Vagina (tissue), 2 donors: ENCODE measurements around the gene MDFI. TPM values are rescaled to one million over a fixed set of nuclear protein-coding genes. Genes with fewer than 3 reads are reported as not detected.

ENCODE experiments used
- DNase-seq, 2 donors: peaks; one replicate each; pipeline ENCODE4 v3.0.0-alpha.2; 2017; ENCODE audit errors: extremely low spot score in 2 of 2
- H3K27ac ChIP-seq: fragments of 200-600 bp; sonication (generic); one replicate; pipeline ENCODE4 v1.5.1; 2019
- H3K27me3 ChIP-seq: fragments of 200-600 bp; sonication (generic); one replicate; pipeline ENCODE4 v1.5.1; 2019
- H3K36me3 ChIP-seq, 2 donors: fragments of 200-600 bp; sonication (generic); one replicate each; pipeline ENCODE4 v1.5.1; 2017 to 2019
- H3K4me1 ChIP-seq: fragments of 200-600 bp; sonication (generic); one replicate; pipeline ENCODE4 v1.5.1; 2019
- H3K4me3 ChIP-seq, 2 donors: fragments of 200-600 bp; sonication (generic); 1 replicate in 1 of 2; 2 replicates in 1 of 2; pipeline ENCODE4 v1.5.1; 2016 to 2019
- H3K9me3 ChIP-seq: fragments of 200-600 bp; sonication (generic); one replicate; pipeline ENCODE4 v1.5.1; 2019
- POLR2A ChIP-seq, 2 donors: fragments of 450-650 bp; IDR thresholded peaks; one replicate each; pipeline ENCODE4 v1.6.1; 2017; ENCODE audit warnings: antibody characterized with exemption in 2 of 2, mild to moderate bottlenecking in 2 of 2, moderate library complexity in 2 of 2
- POLR2AphosphoS5 ChIP-seq, 2 donors: sonication (generic); formaldehyde crosslinking; IDR thresholded peaks; one replicate each; pipeline ENCODE4 v1.9.0; 2017; ENCODE audit warnings: antibody characterized with exemption in 2 of 2, mild to moderate bottlenecking in 2 of 2, low read depth in 1 of 2; ENCODE audit not compliant: insufficient read depth in 1 of 2
- intact Hi-C: fragments of 100-400 bp; cut with DNase I; formaldehyde crosslinking; loops from one replicate; pipeline ENCODE4 v1.15.1; 2023
- total RNA-seq: library from RNA; depleted of rRNA; stranded (reverse); fragments of >200 nt; gene quantifications from one replicate; pipeline ENCODE4 v1.2.3, GENCODE V29; 2016
- TF ChIP-seq, protein P1 (sequence below), 3 experiments: fragments of 450-650 bp in 2 of 3; fragments of 200-600 bp in 1 of 3; sonication (generic) in 1 of 3; IDR thresholded peaks; one replicate each; pipeline ENCODE4 v1.5.1; 2017 to 2019; ENCODE audit warnings: antibody characterized with exemption in 3 of 3, mild to moderate bottlenecking in 2 of 3, moderate library complexity in 2 of 3

The MDFI gene
- total RNA-seq, 1 donor from 2014 or later = 37.3 TPM

DNA sequence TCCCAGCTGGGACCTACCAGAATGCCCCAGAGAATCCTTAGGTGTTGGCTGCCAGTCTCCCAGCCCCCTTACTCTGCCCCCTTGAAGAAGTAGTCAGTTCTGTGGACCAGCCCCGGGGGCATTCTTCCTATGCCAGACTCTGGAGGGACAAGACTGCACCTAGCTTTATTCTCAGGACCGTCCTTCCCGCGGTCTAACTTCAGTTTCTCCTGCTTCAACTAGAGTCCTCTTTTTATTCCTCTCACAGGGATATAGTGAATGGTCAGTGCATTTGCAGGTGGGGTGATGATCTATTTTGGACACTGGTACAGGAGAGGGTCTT lies 35.9 kb upstream of the MDFI start:
- peaks cover 4% of the 10 kb centered on the region for H3K4me1 ChIP-seq
- no peaks in the 10 kb centered on the region for H3K9me3 ChIP-seq
- intact Hi-C loops = no loop called here
- no peaks in the 10 kb centered on the region for H3K27me3 ChIP-seq
- no peak overlapping the region for H3K4me3 ChIP-seq
- no peaks in the 10 kb centered on the region for H3K36me3 ChIP-seq
- no peak for TF ChIP-seq POLR2A (IDR thresholded peaks at IDR 0.05)
- no peak for TF ChIP-seq POLR2AphosphoS5 (IDR thresholded peaks at IDR 0.05; ENCODE audit: insufficient read depth in 1 of 2, low read depth in 1 of 2)
- TF ChIP-seq, protein P1, sequence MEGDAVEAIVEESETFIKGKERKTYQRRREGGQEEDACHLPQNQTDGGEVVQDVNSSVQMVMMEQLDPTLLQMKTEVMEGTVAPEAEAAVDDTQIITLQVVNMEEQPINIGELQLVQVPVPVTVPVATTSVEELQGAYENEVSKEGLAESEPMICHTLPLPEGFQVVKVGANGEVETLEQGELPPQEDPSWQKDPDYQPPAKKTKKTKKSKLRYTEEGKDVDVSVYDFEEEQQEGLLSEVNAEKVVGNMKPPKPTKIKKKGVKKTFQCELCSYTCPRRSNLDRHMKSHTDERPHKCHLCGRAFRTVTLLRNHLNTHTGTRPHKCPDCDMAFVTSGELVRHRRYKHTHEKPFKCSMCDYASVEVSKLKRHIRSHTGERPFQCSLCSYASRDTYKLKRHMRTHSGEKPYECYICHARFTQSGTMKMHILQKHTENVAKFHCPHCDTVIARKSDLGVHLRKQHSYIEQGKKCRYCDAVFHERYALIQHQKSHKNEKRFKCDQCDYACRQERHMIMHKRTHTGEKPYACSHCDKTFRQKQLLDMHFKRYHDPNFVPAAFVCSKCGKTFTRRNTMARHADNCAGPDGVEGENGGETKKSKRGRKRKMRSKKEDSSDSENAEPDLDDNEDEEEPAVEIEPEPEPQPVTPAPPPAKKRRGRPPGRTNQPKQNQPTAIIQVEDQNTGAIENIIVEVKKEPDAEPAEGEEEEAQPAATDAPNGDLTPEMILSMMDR (IDR thresholded peaks at IDR 0.05) = no peak
- DNase-seq = no peak
- no peak overlapping the region for H3K27ac ChIP-seq

DNA sequence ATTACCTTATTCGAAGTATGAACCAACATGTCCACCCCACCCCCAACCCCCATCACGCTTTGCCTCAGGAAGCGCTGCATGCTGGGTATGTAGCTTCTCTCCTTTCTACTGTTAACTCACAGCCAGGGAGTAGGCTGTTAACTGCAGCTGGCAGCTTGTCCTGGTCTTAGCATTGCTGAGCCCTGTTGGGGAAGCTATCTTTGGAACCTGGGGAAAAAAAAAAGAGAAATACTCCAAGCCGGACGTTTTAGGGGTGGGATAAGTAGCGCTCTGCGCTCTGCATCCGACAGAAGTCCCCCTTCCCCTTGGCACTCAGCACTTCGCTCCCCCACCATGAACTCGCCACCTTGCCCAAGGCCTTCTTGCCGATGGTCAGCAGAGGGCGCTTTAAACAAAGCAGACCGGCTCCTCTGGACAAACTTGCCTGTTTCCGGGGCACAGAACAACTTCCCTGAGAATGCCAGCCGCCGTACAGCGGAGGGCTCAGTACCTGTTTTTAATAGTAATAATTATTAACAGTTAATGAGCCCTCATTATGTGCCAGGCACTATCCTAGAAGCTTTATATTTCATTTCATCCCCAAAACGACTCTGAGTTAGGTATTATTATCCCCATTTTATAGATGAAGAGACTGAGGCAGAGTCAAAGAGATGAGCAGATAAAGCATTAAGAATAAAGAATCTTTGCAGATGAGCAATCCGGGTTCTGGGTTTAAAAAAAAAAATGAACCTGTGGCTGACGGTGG lies 35.2 kb upstream of the MDFI start:
- DNase-seq = no peak
- intact Hi-C loops = loop anchor here (1.0 kb wide), 1 partner anchor 80 kb away; no protein-coding TSS in a partner anchor
- TF ChIP-seq POLR2A (IDR thresholded peaks at IDR 0.05) (no peak), POLR2AphosphoS5 (IDR thresholded peaks at IDR 0.05; ENCODE audit: insufficient read depth in 1 of 2, low read depth in 1 of 2) (no peak)
- TF ChIP-seq, protein P1 (IDR thresholded peaks at IDR 0.05) = peak; percentile 61 to 88 (median 70)
- Histone ChIP-seq H3K36me3 (no peaks in the 10 kb centered on the region), H3K27ac (no peak overlapping the region), H3K9me3 (no peaks in the 10 kb centered on the region), H3K4me1 (peaks cover 4% of the 10 kb centered on the region), H3K4me3 (no peak overlapping the region), H3K27me3 (no peaks in the 10 kb centered on the region)

DNA sequence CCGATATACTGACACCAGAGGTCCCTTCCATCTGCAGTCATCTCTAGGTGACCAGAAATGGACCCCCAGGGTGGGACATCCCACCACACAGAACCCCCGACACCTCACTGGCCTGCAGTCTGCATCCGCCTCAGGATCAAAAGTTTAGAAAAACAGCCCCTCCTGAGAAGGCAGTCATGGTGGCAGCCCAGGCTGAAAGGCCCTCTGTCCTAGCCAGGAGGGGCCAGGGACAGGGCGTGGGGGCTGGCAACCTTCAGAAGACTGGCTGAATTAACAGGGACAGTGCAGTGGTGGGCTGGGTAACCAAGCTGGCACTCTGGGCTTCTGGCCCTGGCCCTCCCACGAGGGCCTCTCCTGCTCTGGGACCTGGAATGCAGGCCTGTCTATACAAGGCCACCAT lies 34.3 kb upstream of the MDFI start:
- TF ChIP-seq, protein P1 (IDR thresholded peaks at IDR 0.05) = no peak
- TF ChIP-seq POLR2AphosphoS5 (IDR thresholded peaks at IDR 0.05; ENCODE audit: insufficient read depth in 1 of 2, low read depth in 1 of 2) (no peak), POLR2A (IDR thresholded peaks at IDR 0.05) (no peak)
- no peaks in the 10 kb centered on the region for H3K36me3 ChIP-seq
- no peak for DNase-seq
- no peak overlapping the region for H3K4me3 ChIP-seq
- H3K27me3 ChIP-seq = no peaks in the 10 kb centered on the region
- no peak overlapping the region for H3K27ac ChIP-seq
- H3K4me1 ChIP-seq = peaks cover 4% of the 10 kb centered on the region
- intact Hi-C loops = no loop called here
- H3K9me3 ChIP-seq = no peaks in the 10 kb centered on the region

DNA sequence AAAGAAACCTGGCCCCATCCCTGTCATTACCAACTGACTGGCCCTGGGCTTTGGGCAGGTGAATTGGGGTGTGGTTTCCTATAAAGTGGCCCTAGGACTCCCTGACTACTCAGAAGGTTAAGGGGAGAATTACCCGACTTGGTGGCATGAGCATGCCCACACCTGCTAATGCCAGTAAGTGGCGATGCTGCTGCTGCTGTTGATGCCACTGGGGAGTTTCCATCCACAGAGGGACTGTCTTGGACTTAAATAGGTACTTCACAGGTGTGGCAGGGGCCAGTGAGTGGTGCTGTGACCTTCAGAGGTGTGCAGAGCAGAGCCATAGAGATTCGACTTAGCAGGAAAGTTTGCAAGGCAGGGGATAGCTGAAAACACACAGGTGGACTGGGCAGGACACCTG lies 32.6 kb upstream of the MDFI start:
- Histone ChIP-seq H3K9me3 (no peaks in the 10 kb centered on the region), H3K4me3 (no peak overlapping the region), H3K36me3 (no peaks in the 10 kb centered on the region), H3K27ac (no peak overlapping the region), H3K27me3 (no peaks in the 10 kb centered on the region), H3K4me1 (peaks cover 4% of the 10 kb centered on the region)
- TF ChIP-seq POLR2AphosphoS5 (IDR thresholded peaks at IDR 0.05; ENCODE audit: insufficient read depth in 1 of 2, low read depth in 1 of 2) (no peak), POLR2A (IDR thresholded peaks at IDR 0.05) (no peak)
- TF ChIP-seq, protein P1 (IDR thresholded peaks at IDR 0.05) = no peak
- intact Hi-C loops = no loop called here
- DNase-seq = no peak

- intact Hi-C loops = no loop called here
- Histone ChIP-seq H3K27ac (no peak overlapping the region), H3K36me3 (no peaks in the 10 kb centered on the region)
Measured at GRCh38 chr6:41607036-41607435, 31.2 kb upstream of the MDFI start.

More at GRCh38 chr6:41607036-41607435, 31.2 kb upstream of the MDFI start:
- H3K27me3 ChIP-seq = no peaks in the 10 kb centered on the region
- no peaks in the 10 kb centered on the region for H3K9me3 ChIP-seq
- DNase-seq = no peak
- H3K4me3 ChIP-seq = no peak overlapping the region
- TF ChIP-seq POLR2A (IDR thresholded peaks at IDR 0.05) (no peak), POLR2AphosphoS5 (IDR thresholded peaks at IDR 0.05; ENCODE audit: insufficient read depth in 1 of 2, low read depth in 1 of 2) (no peak)
- TF ChIP-seq, protein P1 (IDR thresholded peaks at IDR 0.05) = no peak
- H3K4me1 ChIP-seq = peaks cover 4% of the 10 kb centered on the region
